ENCODE results near the gene MAFG. TPM values are rescaled to one million over a fixed set of nuclear protein-coding genes. Genes with fewer than 3 reads are reported as not detected.

The MAFG gene
- 22.9 and 37.5 TPM in 2 replicates for total RNA-seq (2014; rRNA removed)
- Bru-seq, nascent RNA: percentile 77 among the genes with signal in this experiment
- percentile 97 among the genes with signal in this experiment for BruChase-seq, experiment 1, labeled RNA remaining after a 6-hour chase
- BruChase-seq, experiment 2, labeled RNA remaining after a 2-hour chase: percentile 98 among the genes with signal in this experiment
- long read RNA-seq, full-length matches to known transcripts: 110 of 182 reads
- long read RNA-seq, partial matches to known transcripts: 3 of 182 reads
- long read RNA-seq, other reads (novel, unspliced or antisense): 69 of 182 reads

GRCh38 chr17:81927653-81928543 lies at the start of gene MAFG:
Gene MAFG (minus strand): TSS chr17:81927735. CDS start chr17:81923185, 4,550 bp downstream.
- peaks cover 39% of the 10 kb centered on the region for H3K4me1 ChIP-seq (ENCODE audit: insufficient read depth, low read length)
- BruUV-seq (replicated peaks): no TSS peak

GRCh38 chr17:81976332-81977210 lies 49.0 kb upstream of the MAFG start:
- no peaks in the 10 kb centered on the region for H4K20me1 ChIP-seq (ENCODE audit: low read length)
- TSS peak; percentile 76 for BruUV-seq (replicated peaks)
- CTCF ChIA-PET: no interaction called here
- no peaks in the 10 kb centered on the region for H3K27me3 ChIP-seq (ENCODE audit: low read length)
- TF ChIP-seq CTCF (conservative IDR thresholded peaks at IDR 0.05; ENCODE audit: low read depth, low read length) (no peak), EZH2 (IDR thresholded peaks at IDR 0.05; ENCODE audit: low read length, unreplicated experiment) (no peak), EZH2phosphoT487 (IDR thresholded peaks at IDR 0.05; ENCODE audit: borderline replicate concordance, low read length) (no peak)
- peak overlapping the region; percentile 96 for H3K4me2 ChIP-seq (ENCODE audit: low read length)
- peak overlapping the region; percentile 97 for H3K4me3 ChIP-seq (ENCODE audit: low read length)
- H3K9me2 ChIP-seq (replicated peaks; ENCODE audit: low read length): no peaks in the 10 kb centered on the region
- ATAC-seq (peak; percentile 15), DNase-seq (peak; percentile 23)
- H3K9ac ChIP-seq (ENCODE audit: low read length): peak overlapping the region; percentile 86
- H2AFZ ChIP-seq (ENCODE audit: low read length): peak overlapping the region; percentile 96
- no peaks in the 10 kb centered on the region for H3F3A ChIP-seq (ENCODE audit: low read length, unreplicated experiment)
- H3K79me2 ChIP-seq (ENCODE audit: low read length): peaks cover 15% of the 10 kb centered on the region
- H3K9me3 ChIP-seq (ENCODE audit: low read length): peaks cover 4% of the 10 kb centered on the region; the same call in 1 of the 2 replicates
- intact Hi-C loops (cut with micrococcal nuclease): no loop called here
- H3K27ac ChIP-seq (ENCODE audit: low read length): peak overlapping the region; percentile 69
- peaks cover 13% of the 10 kb centered on the region for H3K4me1 ChIP-seq (ENCODE audit: insufficient read depth, low read length)
- H3K36me3 ChIP-seq (ENCODE audit: low read depth, low read length): no peaks in the 10 kb centered on the region
- POLR2A ChIA-PET (ENCODE audit: unreplicated experiment): no interaction called here

More at GRCh38 chr17:81927653-81928543, at the start of gene MAFG:
- Histone ChIP-seq H3K4me2 (ENCODE audit: low read length) (peak within 1 kb of the TSS; percentile 96), H3K9ac (ENCODE audit: low read length) (peak within 1 kb of the TSS; percentile 80), H3K27ac (ENCODE audit: low read length) (peak within 1 kb of the TSS; percentile 80), H3K9me3 (ENCODE audit: low read length) (no peaks in the 10 kb centered on the region), H3K27me3 (ENCODE audit: low read length) (no peaks in the 10 kb centered on the region), H4K20me1 (ENCODE audit: low read length) (no peaks in the 10 kb centered on the region), H3K4me3 (ENCODE audit: low read length) (peak within 1 kb of the TSS; percentile 81), H3F3A (ENCODE audit: low read length, unreplicated experiment) (no peaks in the 10 kb centered on the region), H3K79me2 (ENCODE audit: low read length) (peaks cover 54% of the 10 kb centered on the region), H3K36me3 (ENCODE audit: low read depth, low read length) (no peaks in the 10 kb centered on the region), H2AFZ (ENCODE audit: low read length) (peak within 1 kb of the TSS; percentile 78), H3K9me2 (replicated peaks; ENCODE audit: low read length) (no peaks in the 10 kb centered on the region)
- CTCF ChIA-PET: interaction anchor here (1.0 kb wide), 1 partner anchor 11 kb away, joined by 10 read pairs; no protein-coding TSS in a partner anchor
- peak; percentile 94 for DNase-seq
- POLR2A ChIA-PET (ENCODE audit: unreplicated experiment): interaction anchor here (0.7 to 1.0 kb wide), 2 partner anchors 110 to 217 kb away, joined by 3 to 4 read pairs; partner anchors contain the start of gene DCXR
- ATAC-seq: peak; percentile 50
- intact Hi-C loops (cut with micrococcal nuclease): loop anchor here (5.0 kb wide), 1 partner anchor 56 kb away; the partner anchor contains the start of gene ARHGDIA
- TF ChIP-seq EZH2phosphoT487 (IDR thresholded peaks at IDR 0.05; ENCODE audit: borderline replicate concordance, low read length) (no peak), CTCF (conservative IDR thresholded peaks at IDR 0.05; ENCODE audit: low read depth, low read length) (peak; percentile 52)
